GM19455 (cell line): ENCODE measurements around the gene ROBO1.

Experiments
- ATAC-seq: cut with Tn5 transposase; IDR thresholded peaks from one replicate; pipeline ENCODE4 v1.9.1; 2021; ENCODE audit not compliant: unreplicated experiment

ROBO1 gene

DNA sequence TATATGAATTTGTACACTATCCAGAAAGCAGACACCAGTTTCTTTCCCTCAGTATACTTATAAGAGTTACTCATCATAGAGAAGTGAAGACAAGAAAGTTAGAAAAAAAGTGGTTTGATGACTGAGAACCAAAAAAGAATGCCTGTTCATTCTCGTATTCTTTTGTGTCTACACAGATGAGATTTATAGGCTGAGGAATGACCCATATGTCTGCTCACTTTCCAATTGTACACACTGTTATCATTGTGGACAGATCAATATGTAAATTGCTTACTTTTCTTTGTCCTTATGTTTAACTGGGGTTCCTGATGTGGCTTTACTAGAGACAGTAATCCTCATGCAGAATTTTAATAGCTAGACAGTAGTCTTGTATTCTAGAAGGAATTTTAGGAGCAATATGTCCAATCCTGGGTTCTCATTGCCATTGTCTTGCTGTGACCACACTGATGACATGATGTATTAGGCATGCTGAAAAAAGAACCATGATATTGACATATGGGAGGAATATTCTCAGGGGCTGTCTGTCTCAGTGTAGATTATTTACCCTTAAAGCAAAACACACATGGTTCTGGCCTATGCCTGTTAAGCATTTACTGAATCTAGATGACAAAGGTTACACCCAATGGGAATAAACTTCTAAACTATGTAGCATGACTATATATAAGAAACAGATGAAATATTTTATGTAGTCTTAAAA, 669.7 kb downstream of the ROBO1 start:
- ATAC-seq, result no peak

DNA sequence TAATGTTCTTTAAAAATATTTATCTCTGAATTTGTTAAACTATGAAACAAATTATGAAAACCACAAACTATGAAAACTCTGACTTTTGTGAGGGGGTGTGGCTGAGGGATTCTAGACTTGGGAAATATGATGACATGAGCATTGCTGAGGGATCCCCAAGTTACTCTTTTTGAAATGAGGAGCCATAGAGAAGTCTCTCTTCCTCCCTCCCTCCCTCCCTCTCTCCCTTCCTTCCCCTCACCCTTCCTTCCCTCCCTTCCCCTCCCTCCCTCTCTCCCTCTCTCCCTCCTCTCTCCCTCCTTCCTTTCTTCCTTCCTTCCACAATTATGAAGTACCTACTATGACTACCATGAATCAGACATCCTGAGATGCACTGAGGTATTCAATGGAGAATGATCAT, 673.1 kb downstream of the ROBO1 start:
- no peak for ATAC-seq

DNA sequence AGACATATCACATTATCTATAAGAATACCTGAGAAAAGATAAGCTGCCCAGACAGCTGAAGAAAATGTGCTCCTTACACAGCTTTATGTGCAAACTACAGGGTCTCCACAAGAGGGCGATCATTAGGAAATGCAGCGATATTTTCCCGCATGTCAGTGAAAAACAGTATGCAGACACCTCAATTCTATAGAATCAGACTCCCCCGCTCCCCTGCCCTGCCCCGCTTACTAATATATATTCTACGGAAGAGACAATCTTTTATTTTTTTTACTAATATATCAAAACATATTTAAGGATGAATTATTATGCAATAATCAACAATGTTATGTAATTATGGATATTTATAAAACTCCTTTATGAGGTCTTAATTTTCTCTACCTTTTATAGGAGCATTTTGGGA, 681.3 kb downstream of the ROBO1 start:
- ATAC-seq, result peak; percentile 95

DNA sequence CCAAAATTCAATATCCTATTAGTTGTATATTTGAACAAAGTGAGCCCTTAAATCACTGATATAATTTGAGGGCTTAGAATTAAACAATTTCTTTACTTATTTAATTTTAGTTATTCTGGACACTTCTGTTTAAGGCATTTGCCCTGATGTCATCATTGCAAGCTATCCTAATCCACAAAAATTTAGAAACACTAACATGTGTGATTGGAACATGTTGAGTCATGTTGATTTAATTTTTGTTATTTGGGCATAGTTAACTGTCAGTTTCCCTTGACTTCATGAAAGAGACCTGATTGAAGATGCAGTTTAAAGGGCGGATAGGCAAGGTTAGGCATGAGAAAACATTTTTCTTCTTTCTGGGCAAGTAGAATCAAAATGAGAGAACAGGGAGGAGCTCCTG, 682.6 kb downstream of the ROBO1 start:
- ATAC-seq, result no peak

DNA sequence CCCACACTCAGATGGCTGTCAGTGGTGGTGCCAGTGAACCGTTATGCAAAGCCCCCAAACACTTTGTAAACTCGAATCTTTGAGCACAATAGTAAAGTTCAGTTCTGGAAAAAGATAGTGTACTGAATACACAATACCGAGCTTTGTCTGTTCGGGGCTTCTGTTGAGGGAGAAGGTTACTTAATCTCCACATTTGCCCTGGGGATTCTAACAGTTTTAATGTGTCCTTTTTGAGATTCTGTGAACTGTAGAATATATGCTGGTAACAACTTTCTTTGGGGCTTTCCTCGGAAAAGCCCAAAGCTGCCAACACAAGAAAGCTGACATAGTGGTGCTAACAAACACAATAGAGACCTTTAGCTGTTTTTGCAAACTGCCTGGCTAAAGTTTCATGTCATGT, 686.5 kb downstream of the ROBO1 start:
- no peak for ATAC-seq

DNA sequence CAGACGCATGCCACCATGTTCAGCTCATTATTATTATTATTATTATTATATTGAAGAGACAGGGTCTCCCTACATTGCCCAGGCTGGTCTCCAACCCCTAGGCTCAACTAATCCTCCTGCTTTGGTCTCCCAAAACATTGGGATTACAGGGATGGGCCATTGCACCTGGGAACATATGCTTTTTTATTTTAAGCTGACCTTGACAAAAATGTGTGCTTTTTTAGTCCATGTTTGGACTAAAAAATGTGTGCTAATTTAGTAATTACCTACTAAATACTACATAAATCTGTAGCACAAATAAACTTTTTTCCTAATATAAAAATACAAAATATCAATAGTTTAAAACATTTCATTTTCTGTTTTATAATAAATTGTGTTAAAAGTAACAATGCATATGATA, 693.2 kb downstream of the ROBO1 start:
- no peak for ATAC-seq

DNA sequence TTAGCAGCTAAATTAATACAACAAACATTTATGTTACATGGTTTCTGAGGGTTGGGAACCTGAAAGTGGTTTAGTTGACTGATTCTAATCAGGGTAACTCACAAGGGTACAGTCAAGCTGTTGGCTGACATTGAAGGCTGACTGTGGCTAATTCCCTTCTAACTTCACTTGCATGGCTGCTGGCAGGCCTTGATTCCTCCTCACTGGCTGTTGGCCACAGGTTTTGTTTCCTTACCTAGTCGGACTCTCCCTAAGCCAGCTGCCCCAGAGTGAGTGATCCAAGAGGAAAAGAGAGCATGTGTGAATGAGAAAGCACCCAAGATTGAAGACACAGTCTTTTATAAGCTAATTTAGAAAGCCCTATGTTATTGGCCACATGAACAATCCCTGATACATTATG, 700.1 kb downstream of the ROBO1 start:
- ATAC-seq, result no peak

DNA sequence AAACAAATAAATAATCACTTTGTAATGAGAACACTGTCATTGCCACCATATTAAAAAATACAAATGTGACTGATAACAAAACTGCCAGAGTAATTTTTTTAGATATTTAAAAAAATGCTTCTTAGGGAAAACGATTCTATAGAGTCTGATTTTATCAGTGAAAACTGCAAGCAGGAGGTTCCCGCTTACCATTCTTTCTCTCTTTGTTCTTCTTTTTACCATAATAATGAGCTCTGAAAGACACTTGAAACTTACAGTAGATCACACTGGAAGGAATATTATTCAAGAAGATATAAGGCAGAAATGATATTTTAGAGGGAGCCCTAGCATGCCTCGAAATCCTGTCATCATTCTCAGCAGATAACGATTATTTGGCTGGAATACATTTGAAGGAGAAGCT, 701.3 kb downstream of the ROBO1 start:
- no peak for ATAC-seq

DNA sequence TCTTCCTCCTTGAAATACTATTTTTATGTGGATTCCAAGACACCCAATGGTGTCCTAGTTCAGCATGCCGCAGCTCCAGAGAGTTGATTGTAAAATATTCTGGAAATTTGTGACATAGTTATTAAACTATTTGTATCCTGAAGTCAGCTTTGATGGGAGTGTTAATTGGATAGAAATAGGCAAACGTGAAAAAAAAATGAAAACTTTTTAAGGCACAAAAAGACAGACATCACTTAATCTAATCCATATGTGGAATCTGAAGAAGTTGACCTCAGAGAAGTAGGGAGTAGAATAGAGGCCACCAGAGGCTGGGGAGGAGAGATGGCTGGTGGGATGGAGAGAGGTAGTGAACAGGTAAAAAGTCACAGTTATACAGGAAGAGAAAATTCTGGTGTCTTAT, 704.2 kb downstream of the ROBO1 start:
- ATAC-seq, result no peak

DNA sequence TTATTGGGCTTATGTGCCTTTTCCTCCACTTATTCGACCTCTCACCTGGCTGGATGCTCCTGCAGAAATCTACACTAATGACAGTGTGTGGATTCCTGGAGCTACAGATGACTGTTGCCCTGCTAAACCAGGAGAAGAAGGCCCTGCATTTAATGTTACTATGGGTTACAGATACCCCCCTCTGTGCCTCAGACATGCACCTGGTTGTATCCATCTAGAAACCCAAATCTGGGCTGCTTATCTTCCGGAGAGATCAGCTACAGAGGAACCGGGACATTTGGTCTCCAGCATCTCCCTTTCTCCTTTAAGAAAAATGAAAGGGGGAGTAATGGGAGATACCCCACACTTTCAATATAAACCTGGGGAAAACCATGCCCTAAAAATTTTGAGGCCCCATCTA, 710.0 kb downstream of the ROBO1 start:
- ATAC-seq, result no peak

DNA sequence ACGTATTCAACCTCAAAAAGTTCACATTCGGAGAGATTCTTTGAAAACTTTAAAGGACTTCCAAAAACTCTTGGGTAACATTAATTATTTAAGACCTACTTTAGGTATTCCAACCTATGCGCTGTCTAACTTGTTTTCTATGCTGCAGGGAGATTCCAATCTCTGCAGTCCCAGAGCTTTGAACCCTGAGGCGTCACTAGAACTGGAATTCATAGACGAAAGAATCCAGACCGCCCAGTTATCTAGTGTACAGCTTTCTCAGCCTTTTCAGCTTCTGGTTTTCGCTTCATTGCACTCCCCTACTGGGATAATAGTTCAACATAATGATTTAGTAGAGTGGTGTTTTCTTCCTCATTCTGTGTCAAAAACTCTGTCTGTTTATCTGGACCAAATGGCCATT, 711.3 kb downstream of the ROBO1 start:
- no peak for ATAC-seq

DNA sequence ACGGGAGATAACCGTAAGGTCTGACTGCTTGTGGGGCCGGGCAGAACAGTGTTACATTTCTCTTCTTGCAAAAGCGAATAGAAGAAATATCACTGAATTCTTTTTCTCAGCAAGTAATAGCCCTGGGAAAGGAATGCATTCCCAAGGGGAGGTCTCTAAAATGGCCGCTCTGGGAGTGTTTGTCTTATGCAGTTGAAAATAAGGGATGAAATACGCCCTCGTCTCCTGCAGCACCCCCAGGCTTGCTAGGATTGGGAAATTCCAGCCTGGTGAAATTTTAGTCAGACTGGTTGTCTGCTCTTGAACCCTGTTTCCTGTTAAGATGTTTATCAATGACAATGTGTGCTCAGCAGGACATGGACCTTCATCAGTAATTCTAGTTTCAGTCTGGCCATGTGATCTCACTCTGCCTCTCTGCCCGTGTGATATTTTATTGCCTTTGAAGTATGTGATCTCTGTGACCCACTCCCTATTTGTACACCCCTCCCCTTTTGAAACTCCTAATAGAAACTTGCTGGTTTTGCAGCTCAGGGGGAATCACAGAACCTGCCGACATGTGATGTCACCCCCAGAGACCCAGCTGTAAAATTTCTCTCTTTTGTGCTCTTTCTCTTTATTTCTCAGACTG, 715.6 kb downstream of the ROBO1 start:
- ATAC-seq, result no peak

DNA sequence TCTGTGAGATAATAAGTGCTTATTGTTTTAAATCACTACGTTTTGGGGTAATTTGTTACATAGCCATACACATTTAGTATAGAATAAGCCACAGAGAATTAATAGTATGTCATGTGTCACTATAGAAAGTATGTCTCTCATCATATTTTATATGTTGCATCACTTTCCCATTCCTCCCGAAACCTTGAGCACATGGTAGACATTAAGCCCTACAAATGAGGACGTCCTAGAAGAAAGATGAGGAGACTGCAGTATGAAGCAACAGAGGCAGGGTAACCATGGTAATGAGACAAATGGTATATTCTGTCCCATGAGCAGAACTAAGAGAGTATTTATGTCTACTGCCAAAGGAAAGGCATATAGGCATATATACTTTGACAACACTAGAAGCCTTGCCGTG, 720.2 kb downstream of the ROBO1 start:
- no peak for ATAC-seq

DNA sequence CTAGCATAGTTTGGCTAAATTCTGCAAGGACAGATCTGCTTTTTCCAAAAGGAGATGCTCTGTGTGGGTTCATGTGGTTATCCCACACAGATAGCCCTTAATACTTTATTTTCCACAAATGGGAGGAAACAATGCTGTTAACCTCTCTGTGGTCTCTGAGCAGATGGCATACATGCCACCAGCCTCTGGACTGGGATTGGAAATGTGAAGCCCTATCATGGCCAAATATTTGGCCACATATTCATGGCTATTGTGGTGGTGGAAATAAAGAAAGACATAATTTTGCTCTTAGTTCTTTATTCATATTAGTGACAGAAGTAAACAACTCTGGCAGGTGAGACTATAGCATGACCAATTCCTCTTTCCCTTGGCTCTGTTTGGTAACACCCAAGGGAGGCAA, 726.2 kb downstream of the ROBO1 start:
- no peak for ATAC-seq

DNA sequence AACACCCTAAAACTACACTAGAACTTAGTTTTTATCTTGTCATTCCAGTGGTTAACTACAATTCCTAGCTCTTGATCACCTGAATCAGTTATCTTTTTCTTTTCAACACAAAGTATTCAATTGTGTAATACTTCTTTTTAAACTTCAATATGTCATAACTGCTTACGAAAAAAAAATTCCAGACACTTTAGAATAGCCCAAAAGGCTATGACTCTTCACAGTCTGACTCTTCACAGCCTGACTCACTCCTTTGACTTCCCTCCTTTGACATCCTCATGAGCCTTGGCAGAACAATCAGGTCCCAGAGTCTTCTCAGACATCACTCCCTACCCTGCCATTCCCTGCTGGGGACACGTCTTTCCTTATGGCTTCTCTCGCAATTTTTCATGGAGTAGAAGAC, 727.1 kb downstream of the ROBO1 start:
- no peak for ATAC-seq

DNA sequence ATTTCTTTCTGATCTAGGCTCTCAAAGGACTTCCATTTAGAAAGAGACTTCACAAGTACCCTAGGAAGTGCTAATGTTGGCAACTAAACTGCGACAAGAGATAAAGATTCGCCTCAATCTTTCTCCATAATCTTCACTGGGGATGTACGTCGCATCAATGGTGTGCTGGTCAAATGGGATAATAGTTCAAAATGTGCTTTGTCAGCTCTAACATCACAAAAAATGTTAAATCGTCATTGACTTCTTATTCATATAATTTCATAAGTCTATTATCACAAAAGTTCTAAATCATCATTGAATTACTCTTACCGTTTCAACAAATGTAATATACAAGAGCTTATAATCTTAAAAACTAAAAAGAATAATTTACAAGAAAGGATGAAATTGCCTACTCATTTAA, 727.7 kb downstream of the ROBO1 start:
- ATAC-seq, result no peak

DNA sequence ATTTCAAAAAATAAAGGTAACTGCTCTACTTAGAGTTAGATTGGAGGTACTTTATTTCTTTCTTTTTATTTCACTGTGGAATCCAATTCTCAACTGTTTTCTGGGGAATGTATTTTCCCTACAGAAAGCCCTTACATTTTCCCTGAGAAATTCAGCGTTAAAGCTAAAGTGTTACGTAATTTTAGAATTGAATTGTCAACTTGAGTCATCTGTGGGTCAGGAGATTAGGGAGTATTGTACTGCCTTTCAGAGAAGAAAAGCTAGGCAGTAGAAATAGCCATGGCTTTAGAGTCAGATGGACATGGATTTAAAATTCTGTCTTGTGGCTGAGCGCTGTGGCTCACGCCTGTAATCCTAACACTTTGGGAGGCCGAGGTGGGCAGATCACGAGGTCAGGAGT, 728.6 kb downstream of the ROBO1 start:
- ATAC-seq, result no peak

DNA sequence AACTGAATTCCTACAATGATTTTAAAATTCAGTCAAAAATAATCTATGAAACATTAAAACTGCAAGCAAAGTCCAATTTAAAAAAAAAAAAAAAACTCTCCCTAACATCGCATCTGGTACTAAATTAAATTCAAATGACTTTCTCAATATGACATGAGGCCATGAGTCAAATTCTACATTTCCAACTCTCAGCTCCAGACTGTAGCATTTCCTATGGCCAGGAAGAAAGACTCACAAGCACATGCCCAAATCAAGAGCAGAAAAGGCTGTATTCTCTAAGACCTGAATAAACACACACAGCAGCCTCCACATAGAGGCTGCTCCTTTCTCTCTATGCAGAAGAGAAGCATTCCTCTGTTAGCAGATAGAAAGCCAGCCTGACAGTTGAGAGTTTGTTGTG, 729.2 kb downstream of the ROBO1 start:
- no peak for ATAC-seq

DNA sequence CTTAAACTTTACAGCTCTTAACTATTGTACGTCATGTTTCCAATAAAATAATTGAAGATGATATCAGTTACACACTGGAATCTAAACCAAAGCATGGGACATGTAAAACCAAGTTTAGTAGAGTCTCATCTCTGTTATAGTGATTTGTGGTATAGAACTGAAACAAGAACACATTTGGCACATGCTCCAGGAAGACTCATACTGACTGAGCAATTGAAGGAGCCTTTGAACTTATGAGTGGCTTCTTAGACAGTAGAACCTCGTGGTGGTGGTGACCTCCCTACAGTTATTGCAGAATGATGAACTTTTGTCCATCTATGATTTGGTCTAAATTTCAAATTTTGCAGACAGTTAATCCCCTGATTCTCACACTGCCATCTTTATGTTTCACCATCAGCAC, 729.7 kb downstream of the ROBO1 start:
- ATAC-seq, result no peak

DNA sequence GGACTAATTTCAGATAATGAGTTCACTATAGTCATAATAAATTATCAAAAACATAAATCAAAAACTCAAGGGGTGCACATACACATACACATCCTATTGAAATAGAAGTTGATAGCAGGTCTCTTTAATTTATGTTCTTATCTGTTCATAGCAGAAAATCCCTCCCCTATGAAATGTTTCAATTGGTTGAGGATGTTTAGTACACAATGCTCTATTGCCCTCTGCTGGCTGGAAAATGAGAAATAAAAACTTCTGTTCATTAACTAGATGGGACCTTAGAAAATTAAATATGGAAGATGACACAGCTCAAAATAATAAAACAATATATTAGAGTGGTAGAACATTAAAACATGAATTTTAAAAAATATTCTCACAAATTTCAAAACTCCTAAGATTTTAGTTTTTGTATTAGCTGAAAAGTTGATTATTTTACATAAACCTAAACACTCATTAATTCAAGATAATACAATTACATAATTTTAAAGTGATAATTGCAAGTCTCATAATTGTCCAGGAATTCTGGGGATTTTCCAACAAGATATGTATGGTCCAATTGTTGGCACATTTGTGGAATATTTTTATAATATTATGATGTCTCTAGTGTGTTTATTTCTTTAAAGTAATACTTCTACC, 735.0 kb downstream of the ROBO1 start:
- ATAC-seq, result no peak

DNA sequence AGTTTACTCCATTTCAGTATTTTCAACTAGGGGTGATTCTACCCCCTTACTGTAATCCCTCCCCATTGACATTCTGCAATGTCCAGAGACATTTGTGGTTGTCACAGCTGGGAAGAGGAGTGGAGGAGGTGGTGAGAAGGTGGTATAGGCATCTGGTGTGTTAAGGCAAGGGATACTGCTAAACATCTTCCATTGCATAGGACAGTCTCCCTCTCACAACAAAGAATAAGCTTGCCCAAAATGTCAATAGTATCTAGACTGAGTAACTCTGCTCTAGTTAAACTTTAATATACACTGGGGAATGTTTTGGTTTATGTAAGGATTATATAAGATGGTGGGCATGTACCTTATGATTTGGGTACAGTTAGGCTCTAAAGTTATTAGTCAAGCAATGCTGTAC, 737.6 kb downstream of the ROBO1 start:
- no peak for ATAC-seq

DNA sequence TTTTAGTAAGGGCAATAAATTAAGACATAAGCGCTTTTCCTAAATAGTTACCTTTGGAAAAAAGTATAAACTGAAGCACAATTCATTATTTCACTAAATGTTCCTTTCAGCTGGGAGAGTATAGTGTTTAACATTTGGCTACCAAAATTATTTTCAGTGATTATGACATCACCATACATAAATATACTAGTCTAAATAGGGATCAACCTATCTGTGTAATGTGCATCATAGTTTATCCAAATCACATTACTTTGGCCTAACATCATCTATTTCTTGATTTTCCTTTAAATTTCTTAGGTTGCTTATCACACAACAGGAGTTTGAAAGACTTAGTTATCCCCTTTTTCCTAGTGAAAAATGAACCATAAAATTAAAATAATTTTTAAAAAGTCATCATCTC, 738.9 kb downstream of the ROBO1 start:
- ATAC-seq, result no peak

DNA sequence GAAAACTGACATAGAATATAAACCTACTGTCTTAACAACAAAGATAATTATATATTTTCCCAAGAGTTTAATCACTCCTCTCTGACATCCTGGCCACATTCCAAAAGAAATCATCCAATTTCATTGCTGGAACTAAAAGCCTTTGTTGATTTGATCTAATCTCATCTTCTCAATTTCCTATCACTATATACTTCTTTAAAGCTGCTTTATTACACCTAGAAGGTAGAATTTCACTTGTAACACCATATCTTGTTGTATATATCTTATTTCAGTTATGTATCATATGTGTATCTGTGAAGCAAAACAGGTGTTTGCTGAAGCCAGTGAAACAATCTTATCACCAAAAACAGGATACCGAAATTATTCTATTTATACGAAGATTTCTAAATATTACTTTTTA, 740.2 kb downstream of the ROBO1 start:
- ATAC-seq, result no peak
